Measurements from ENCODE around the gene PCGF5.

Gene PCGF5

DNA sequence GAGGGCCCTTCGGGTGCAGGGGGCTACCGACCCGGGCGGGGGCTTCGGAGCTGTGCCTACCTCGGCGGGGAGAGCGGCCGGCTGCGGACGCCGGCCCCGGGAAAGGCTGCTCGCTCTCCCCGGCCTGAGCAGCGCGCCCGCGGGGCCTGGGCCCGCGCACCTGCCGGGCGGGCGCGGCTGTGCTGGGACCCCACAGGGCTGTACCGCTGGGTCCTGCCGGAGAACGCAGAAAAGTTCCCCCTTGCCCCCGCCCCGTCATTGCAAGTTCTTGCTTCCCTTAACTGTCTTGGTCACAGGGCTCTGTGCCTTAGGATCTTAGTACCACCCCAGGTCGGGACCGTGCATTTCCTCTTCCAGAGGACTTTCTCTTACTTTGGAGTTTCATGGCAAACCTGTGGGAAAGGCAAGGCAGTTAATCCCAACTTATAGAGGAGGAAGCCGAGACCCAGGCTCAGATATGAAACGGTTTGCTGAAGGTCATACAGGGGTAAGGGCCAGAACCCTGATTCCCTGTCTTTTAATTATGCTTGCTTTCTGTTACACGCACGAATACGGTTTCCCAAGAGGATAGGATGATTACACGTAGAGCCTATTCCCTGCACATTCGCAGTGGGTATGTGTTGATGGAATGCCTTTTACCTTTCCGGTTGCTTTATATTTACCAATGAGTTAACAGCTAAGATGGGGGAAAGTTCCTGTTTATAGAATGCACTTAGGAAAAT, 652 bp downstream of the PCGF5 start:
- TF ChIP-seq, protein P1, sequence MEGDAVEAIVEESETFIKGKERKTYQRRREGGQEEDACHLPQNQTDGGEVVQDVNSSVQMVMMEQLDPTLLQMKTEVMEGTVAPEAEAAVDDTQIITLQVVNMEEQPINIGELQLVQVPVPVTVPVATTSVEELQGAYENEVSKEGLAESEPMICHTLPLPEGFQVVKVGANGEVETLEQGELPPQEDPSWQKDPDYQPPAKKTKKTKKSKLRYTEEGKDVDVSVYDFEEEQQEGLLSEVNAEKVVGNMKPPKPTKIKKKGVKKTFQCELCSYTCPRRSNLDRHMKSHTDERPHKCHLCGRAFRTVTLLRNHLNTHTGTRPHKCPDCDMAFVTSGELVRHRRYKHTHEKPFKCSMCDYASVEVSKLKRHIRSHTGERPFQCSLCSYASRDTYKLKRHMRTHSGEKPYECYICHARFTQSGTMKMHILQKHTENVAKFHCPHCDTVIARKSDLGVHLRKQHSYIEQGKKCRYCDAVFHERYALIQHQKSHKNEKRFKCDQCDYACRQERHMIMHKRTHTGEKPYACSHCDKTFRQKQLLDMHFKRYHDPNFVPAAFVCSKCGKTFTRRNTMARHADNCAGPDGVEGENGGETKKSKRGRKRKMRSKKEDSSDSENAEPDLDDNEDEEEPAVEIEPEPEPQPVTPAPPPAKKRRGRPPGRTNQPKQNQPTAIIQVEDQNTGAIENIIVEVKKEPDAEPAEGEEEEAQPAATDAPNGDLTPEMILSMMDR (conservative IDR thresholded peaks at IDR 0.05; ENCODE audit: control insufficient read depth, insufficient read depth, low read depth, low read length), result no peak
- H3K4me3 ChIP-seq (ENCODE audit: control insufficient read depth, low read depth, low read length), result peak overlapping the region; percentile 72
- peak; percentile 27 for DNase-seq (ENCODE audit: low read depth)

DNA sequence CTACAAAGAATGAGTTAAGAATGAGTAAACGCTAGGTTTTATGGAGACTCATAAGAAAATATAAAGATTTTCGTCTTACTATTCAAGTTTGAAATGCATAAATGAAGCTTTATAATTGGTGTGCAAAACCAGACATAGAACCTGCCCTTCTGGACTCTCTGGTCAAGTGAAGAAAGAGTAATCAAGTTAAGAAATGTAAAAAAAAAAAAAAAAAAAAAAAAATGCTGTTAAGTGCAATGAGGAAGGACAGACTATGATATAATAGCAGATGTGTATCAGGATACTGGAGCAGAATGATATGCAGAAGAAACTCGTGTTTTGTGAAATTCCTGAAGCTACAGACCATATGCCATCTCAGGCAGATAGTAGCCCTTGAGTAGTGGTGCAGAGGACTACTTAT, 5.6 kb downstream of the PCGF5 start:
- no peak overlapping the region for H3K4me3 ChIP-seq (ENCODE audit: control insufficient read depth, low read depth, low read length)
- DNase-seq (ENCODE audit: low read depth), result no peak
- TF ChIP-seq, protein P1 (conservative IDR thresholded peaks at IDR 0.05; ENCODE audit: control insufficient read depth, insufficient read depth, low read depth, low read length), result no peak

- TF ChIP-seq, protein P1 (conservative IDR thresholded peaks at IDR 0.05; ENCODE audit: control insufficient read depth, insufficient read depth, low read depth, low read length), result no peak
- no peak for DNase-seq (ENCODE audit: low read depth)
- no peak overlapping the region for H3K4me3 ChIP-seq (ENCODE audit: control insufficient read depth, low read depth, low read length)
Measured at GRCh38 chr10:91227576-91227975, 7.1 kb downstream of the PCGF5 start.

GRCh38 chr10:91229683-91230082, 9.2 kb downstream of the PCGF5 start:
- H3K4me3 ChIP-seq (ENCODE audit: control insufficient read depth, low read depth, low read length), result no peak overlapping the region
- DNase-seq (ENCODE audit: low read depth), result no peak
- TF ChIP-seq, protein P1 (conservative IDR thresholded peaks at IDR 0.05; ENCODE audit: control insufficient read depth, insufficient read depth, low read depth, low read length), result no peak

GRCh38 chr10:91238191-91238590, 17.7 kb downstream of the PCGF5 start:
- DNase-seq (ENCODE audit: low read depth), result no peak
- TF ChIP-seq, protein P1 (conservative IDR thresholded peaks at IDR 0.05; ENCODE audit: control insufficient read depth, insufficient read depth, low read depth, low read length), result no peak
- H3K4me3 ChIP-seq (ENCODE audit: control insufficient read depth, low read depth, low read length), result no peak overlapping the region

DNA sequence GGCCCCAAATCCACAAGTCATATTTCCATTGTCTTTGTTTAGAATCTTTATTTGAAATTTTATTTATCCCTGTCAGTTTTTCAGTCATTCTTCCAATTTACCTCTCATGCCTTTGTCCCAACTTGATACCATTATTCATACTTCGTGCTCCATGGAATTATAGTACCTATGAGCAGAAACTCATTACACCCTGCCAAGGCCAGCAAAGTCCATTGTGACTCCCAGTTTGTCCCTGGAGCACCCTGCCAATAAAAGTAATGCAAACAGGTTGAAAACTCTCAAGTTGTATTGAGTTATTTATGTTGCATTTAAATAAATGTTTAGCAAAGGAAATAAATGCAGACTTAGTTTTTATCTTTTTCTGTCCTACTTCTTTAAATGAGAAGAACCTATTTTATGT, 19.3 kb downstream of the PCGF5 start:
- TF ChIP-seq, protein P1 (conservative IDR thresholded peaks at IDR 0.05; ENCODE audit: control insufficient read depth, insufficient read depth, low read depth, low read length), result no peak

More for the DNA sequence above, 19.3 kb downstream of the PCGF5 start:
- no peak overlapping the region for H3K4me3 ChIP-seq (ENCODE audit: control insufficient read depth, low read depth, low read length)
- DNase-seq (ENCODE audit: low read depth), result no peak
